ENCODE measurements around the gene CABP4. TPM values are rescaled to one million over a fixed set of nuclear protein-coding genes. Genes with fewer than 3 reads are reported as not detected.
"Not testable (repeated sequence)": the region's sequence is repeated elsewhere in the genome, so short reads cannot be mapped to it uniquely, and the experiment has no call there.

The CABP4 gene
- total RNA-seq, 1 donor from 2014 or later = 0.17 TPM

- no peaks in the 10 kb centered on the region for H3K27me3 ChIP-seq (ENCODE audit: control insufficient read depth, insufficient read depth, low read length)
- H3K36me3 ChIP-seq (ENCODE audit: control insufficient read depth, insufficient read depth, low read length) = peaks cover 2% of the 10 kb centered on the region
- H3K4me3 ChIP-seq (ENCODE audit: low read depth, low read length) = peak within 1 kb of the TSS; percentile 86
- peak; percentile 44 for DNase-seq (ENCODE audit: low read depth)
- peak; percentile 45 for TF ChIP-seq CTCF (IDR thresholded peaks at IDR 0.05; ENCODE audit: insufficient read depth, low read length, poor library complexity, severe bottlenecking)
Observed at GRCh38 chr11:67468759-67469507, 13.8 kb downstream of the CABP4 start, which contains the start of gene TMEM134. TSS of gene TMEM134 (minus strand) at chr11:67469251. CDS start at chr11:67469192, 59 bp downstream.

GRCh38 chr11:67469508-67469811, 14.3 kb downstream of the CABP4 start:
- Histone ChIP-seq H3K36me3 (ENCODE audit: control insufficient read depth, insufficient read depth, low read length) (peaks cover 2% of the 10 kb centered on the region), H3K4me3 (ENCODE audit: low read depth, low read length) (peak overlapping the region; percentile 43), H3K27me3 (ENCODE audit: control insufficient read depth, insufficient read depth, low read length) (no peaks in the 10 kb centered on the region)
- TF ChIP-seq CTCF (IDR thresholded peaks at IDR 0.05; ENCODE audit: insufficient read depth, low read length, poor library complexity, severe bottlenecking) = no peak
- no peak for DNase-seq (ENCODE audit: low read depth)

- no peak for TF ChIP-seq CTCF (IDR thresholded peaks at IDR 0.05; ENCODE audit: insufficient read depth, low read length, poor library complexity, severe bottlenecking)
- Histone ChIP-seq H3K27me3 (ENCODE audit: control insufficient read depth, insufficient read depth, low read length) (no peaks in the 10 kb centered on the region), H3K36me3 (ENCODE audit: control insufficient read depth, insufficient read depth, low read length) (peaks cover 2% of the 10 kb centered on the region), H3K4me3 (ENCODE audit: low read depth, low read length) (no peak overlapping the region)
- no peak for DNase-seq (ENCODE audit: low read depth)
Observed at GRCh38 chr11:67470337-67471002, 15.3 kb downstream of the CABP4 start.

GRCh38 chr11:67472882-67473281, 17.7 kb downstream of the CABP4 start:
- Histone ChIP-seq H3K36me3 (ENCODE audit: control insufficient read depth, insufficient read depth, low read length) (no peaks in the 10 kb centered on the region), H3K4me3 (ENCODE audit: low read depth, low read length) (no peak overlapping the region), H3K27me3 (ENCODE audit: control insufficient read depth, insufficient read depth, low read length) (no peaks in the 10 kb centered on the region)
- DNase-seq (ENCODE audit: low read depth) = no peak
- no peak for TF ChIP-seq CTCF (IDR thresholded peaks at IDR 0.05; ENCODE audit: insufficient read depth, low read length, poor library complexity, severe bottlenecking)

GRCh38 chr11:67476692-67477091, 21.5 kb downstream of the CABP4 start:
- H3K4me3 ChIP-seq (ENCODE audit: low read depth, low read length); H3K27me3 ChIP-seq (ENCODE audit: control insufficient read depth, insufficient read depth, low read length); H3K36me3 ChIP-seq (ENCODE audit: control insufficient read depth, insufficient read depth, low read length); DNase-seq (ENCODE audit: low read depth): not testable (repeated sequence)

GRCh38 chr11:67477344-67478050, 22.3 kb downstream of the CABP4 start:
- not testable (repeated sequence) for H3K27me3 ChIP-seq (ENCODE audit: control insufficient read depth, insufficient read depth, low read length); H3K4me3 ChIP-seq (ENCODE audit: low read depth, low read length); DNase-seq (ENCODE audit: low read depth); H3K36me3 ChIP-seq (ENCODE audit: control insufficient read depth, insufficient read depth, low read length)

All from kidney epithelial cell (primary cell).